ENCODE data around the gene DIPK1A.

The DIPK1A gene

DNA sequence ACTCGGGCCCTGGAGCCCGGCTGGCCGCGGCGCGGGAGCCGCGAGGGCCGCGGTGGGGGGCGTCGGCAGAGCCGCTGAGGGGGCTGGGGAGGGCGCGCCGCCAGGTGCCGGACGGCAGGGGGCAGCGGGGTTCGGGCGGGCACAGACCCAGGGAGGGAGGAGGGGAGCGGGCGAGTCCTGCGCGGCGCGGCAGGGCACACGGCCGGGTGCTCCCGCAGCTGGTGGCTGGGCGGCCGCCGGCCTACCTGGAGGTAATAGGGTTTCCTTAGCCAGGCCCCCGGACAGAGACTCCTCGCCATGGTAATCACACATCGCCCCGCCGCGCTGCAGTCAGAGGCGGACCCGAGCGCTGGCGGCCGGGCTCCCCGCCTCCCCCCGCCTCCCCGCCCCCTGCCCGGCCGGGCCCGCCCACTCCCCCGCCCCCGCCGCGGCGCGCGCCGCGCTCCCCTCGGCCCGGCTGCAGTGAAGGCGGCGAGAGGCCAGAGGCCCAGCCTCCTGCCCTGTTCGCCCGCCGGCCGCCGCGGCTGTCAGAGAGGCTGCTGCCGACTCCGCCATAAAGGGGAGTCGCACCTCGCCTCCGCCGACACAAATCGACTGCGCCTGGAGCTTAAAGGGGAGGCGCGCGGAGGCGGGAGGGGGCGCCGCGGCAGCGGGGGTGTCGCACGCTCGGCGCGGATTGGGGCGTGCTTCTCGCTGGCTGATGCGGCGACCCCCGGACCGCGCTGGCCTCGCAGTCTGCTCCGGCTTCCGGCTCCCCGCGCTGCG lies at the start of gene DIPK1A:
Gene DIPK1A (minus strand): TSS at position 332 of the 765 bp plus-strand sequence. CDS start 33 bp downstream, at position 299.
- no peak for FAIRE-seq

DNA sequence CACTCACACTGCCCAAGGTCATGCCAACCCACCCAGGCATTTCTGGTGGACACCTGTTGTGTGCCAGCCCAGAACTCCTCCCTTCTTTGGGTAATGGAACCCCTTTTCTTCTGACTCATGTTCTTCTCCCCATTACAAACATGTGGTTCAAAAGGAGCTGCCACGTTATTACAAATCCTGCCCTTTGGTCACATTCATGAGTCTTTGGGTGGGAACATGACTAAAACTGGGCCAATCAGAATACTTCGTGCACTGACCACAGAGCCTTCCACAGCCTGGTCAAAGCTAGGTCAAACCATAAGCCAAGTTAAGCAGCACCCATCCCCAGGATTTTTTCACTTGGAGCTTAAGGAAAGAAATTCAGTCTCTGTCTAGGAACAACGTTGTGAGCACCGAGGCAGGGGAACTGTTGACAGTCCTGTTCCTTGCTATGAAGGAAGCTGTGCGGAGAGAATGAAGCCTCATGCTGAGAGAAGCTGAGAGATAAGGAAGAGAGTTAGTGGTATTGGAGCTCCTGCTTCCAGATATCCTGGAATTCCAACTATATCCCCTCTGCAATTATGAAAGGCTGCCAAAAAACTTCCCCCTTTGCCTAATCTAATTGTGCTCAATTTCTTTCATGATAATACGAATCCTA lies 46.8 kb upstream of the DIPK1A start:
- no peak for FAIRE-seq

DNA sequence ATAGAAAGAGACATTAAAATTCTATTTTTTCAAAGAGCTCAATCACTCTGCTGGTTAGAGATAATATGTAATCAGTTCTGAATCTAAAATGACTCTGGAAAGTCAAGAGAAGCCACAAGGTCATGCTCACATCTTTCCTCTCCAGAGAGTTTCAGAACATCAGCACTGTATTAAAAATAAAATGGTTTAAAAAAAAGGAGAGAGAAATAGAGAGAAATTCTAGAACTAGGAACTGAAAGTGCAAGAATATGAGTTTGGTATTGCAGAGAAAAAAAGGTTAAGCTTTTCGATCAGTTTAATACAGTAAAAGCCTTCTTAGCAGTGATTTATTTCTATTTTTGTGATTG lies 44.0 kb upstream of the DIPK1A start:
- FAIRE-seq = no peak

DNA sequence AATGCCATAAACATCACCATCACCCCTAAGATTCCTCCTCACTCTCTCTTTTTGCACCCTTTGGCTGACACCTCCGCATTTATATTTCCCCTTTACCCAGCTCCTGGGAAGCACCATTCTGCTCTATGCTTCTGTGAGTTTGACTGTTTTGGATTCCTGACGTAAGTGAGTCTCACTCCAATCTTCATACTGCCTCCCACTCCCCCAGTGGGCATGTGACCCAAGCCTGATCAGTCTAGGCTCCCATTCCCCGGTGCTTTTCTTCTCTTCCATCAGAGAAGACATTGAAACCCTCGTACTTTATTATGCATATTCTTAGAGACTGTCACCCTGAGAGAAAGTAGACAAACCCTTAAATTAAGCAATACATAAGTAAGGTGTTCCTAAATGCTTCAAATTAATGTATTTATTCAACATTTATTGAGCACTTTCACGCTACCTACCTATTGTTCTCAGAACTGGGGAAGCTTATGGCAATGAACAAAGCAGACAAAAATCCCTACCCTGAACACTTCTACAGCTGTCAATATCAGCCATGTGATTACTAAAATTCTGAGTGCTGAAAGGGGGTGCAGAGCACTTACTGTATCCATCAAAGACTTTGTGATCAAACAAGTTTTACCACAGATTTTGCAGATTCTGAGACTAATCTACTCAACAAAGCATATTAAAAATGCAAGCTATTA lies 43.4 kb upstream of the DIPK1A start:
- FAIRE-seq = no peak

GRCh38 chr1:93003981-93004380 lies 42.7 kb upstream of the DIPK1A start:
- FAIRE-seq = no peak

DNA sequence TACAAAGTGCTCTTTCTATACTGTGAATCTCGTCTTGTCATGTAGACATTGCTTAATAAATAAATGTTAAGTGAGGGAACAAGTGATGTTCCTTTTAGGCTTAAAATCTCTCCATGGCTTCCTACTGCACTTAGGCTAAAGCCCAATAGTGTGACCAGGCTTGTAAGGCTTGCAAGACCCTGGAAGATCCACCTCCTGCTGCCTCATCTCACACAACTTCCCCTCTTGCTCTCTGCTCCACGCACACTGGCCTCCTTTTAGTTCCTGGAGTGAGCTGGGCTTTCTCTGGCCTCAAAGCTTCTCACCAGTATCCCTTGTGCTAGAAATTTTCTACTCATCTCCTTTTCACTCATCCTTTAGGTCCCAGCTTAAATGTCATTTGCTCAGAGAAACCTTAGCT lies 41.5 kb upstream of the DIPK1A start:
- FAIRE-seq = no peak

DNA sequence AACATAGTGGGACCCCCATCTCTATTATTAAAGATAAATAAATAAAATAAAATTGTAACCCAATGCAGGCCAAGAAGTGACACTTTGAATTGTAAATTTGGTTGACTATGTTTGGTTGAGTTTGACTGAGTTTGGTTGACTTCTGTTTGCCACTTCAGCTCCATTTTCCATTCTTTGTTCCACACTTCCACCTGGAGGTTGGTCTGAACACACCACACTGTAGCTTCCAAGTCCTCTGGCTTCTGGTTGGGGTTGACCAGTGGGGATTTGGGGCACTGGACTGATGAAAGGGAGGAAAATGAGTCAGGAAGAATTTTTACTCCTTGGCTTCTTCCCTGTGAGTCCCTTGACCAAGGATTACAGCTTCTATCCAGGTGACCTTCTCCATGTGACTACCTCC lies 40.6 kb upstream of the DIPK1A start:
- no peak for FAIRE-seq

DNA sequence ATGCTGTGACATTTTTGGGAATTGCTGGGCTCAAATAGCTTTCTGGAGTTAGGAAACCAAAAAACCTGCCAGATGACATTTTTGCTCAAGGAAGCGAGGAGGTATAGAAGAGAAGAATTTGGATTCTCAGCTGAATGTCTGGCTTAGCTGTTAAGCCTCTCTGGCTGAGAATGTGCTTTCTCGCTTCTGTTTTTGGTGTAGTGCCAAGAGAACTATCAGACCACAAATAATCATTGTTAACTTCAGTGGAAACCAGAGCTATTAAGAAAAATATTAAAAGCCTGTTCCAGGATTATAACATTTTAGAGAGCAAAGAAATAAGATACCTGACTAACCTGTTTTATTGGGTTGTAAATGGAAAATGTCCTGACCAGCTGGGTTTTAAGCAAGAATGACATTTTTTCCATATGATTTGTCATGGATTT lies 39.5 kb upstream of the DIPK1A start:
- FAIRE-seq = no peak

- no peak for FAIRE-seq
These were observed 39.0 kb upstream of the DIPK1A start for GRCh38 chr1:93000291-93000690.

GRCh38 chr1:92998821-92999220 lies 37.6 kb upstream of the DIPK1A start:
- FAIRE-seq = no peak

- no peak for FAIRE-seq
These were observed 34.5 kb upstream of the DIPK1A start for GRCh38 chr1:92995441-92996430.

DNA sequence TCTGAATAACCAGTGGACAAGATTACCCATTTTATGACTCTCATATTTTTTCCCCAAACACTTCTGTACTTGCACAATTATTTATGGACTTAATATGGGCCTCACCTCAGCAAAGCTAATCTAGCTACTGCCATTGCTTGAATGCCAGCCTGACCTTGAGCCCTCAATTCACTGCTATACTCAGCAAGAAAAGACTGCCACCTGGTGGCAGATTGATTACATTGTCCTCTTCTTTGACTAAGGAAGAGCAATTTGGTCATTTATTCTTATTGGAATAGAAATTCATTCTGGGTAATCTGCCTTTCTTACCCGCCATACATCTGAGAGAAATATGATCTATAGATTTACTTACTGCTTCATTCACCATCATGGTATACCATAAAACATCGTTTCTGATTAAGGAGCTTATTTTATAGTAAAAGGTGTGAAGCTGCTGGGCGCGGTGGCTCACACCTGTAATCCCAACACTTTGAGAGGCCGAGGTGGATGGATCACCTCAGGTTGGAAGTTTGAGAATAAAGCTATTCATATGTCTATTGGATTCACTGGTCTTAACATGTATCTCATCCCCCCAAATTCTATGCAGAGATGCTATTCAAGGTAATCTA lies 32.9 kb upstream of the DIPK1A start:
- FAIRE-seq = peak; percentile 96

GRCh38 chr1:92993581-92993980 lies 32.3 kb upstream of the DIPK1A start:
- no peak for FAIRE-seq

DNA sequence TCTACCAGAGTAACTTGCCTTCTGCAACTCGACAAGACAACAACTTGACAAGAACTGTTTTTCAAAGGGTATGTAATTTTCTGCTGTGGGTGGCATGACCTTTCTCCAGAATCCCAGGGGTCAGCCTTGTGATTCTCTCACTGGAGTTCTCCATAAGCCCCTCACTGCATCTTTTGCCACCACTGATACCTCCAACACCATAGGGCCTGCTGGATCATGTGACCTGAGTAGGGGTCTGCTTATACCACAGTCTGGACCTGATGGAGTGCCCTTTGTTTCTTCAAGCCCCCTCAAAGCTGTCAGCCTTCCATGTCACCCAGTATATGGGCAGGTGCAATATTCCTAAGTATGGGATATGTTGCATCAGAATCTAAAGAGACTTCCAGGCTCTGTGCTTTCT lies 31.6 kb upstream of the DIPK1A start:
- no peak for FAIRE-seq

DNA sequence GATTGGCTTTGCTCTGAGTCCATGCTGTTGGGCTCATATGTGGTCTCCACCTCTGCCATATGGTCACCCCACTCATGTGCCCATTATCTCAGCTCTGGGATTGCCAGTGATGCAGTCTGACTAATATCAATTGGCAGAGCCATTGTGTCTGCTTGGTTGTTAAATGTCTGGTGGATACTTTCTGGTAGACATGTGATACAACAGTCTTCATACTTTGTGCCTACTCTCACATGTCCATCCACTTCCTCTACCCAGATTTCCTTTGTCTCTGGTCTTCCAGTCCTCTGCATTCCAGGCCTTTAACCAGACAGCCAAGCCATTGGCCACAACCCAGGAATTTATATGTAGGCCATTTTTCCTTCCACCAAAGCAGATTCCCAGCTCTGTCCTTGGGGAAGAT lies 30.8 kb upstream of the DIPK1A start:
- FAIRE-seq = no peak

GRCh38 chr1:92990828-92991227 lies 29.6 kb upstream of the DIPK1A start:
- FAIRE-seq = no peak

GRCh38 chr1:92989936-92990583 lies 28.8 kb upstream of the DIPK1A start:
- no peak for FAIRE-seq

DNA sequence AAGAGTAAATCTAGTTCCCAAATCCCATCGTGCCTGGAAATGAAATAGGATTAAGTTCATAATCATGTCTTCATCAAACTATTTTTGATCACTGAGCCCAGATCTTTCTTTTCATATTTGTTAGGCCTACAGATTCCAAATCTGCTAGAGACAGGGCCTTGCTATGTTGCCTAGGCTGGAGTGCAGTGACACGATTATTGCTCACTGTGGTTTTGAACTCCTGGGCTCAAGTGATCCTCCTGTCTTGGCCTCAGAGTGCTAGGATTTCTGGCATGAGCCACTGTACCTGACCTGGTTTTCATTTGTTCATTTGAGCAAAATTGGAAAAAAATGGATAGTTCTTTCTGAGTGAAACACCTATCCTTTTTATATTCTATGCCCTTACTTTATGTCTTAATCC lies 28.0 kb upstream of the DIPK1A start:
- no peak for FAIRE-seq

DNA sequence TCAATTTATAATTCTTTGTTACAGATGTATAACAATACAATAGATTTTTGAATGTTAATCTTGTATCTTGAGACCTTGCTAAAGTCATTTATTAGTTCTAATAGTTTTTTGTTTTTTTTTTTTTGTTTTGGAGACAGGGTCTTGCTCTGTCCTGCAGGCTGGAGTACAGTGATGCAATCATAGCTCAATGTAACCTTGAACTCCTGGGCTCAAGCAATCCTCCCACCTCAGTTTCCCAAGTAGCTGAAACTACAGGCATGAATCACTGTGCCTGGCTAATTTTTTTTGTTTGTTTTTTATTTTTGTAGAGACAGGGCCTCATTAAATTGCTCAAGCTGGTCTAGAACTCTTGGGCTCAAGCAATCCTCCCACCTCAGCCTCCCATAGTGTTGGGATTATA lies 26.2 kb upstream of the DIPK1A start:
- no peak for FAIRE-seq

DNA sequence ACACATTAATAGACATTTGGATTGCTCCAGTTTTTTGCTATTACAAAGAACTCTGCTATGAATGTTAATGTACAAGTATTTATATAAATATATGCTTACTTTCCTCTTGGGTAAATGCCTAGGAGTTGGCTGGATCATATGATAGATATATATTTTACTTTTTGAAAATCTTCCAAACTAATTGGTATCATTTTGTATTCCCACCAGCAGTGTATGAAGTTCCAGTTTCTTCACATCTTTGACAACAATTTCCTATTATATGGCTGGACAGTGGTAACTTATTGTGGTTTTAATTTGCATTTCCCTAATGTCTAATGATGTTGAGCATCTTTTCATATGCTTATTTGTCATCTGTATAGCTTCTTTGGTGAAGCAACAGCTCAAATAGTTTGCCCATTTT lies 23.8 kb upstream of the DIPK1A start:
- FAIRE-seq = no peak

- no peak for FAIRE-seq
These were observed 19.7 kb upstream of the DIPK1A start for GRCh38 chr1:92980732-92981647.
